Natural killer cell (primary cell): ENCODE measurements around the gene WLS. TPM values are rescaled to one million over a fixed set of nuclear protein-coding genes. Genes with fewer than 3 reads are reported as not detected.

Source experiments
- ATAC-seq, 3 donors: fragments of 150-1000 bp in 2 of 3; fragments of 200-7000 bp in 1 of 3; cut with Tn5 transposase; 1 replicate in 1 of 3; 2 replicates in 2 of 3; pipeline ENCODE4 v1.10.0; 2021; ENCODE audit warnings: mild to moderate bottlenecking in 2 of 3, moderate library complexity in 2 of 3
- DNase-seq, 2 donors: peaks; one replicate each; pipeline versions ENCODE4 v3.0.0 to v3.0.0-alpha.2; 2013 to 2021; ENCODE audit warnings: mixed read lengths in 1 of 2
- H3K27ac ChIP-seq: one replicate; pipeline ENCODE4 v1.5.1; 2013; ENCODE audit warnings: mild to moderate bottlenecking, low read length
- H3K27me3 ChIP-seq: one replicate; pipeline ENCODE4 v1.6.1; 2013; ENCODE audit warnings: low read length; ENCODE audit not compliant: control insufficient read depth, insufficient read depth
- H3K36me3 ChIP-seq: one replicate; pipeline ENCODE4 v1.6.1; 2013; ENCODE audit warnings: low read length; ENCODE audit not compliant: control insufficient read depth, insufficient read depth
- H3K4me1 ChIP-seq: one replicate; pipeline ENCODE4 v1.6.1; 2013; ENCODE audit warnings: low read length; ENCODE audit not compliant: control insufficient read depth, insufficient read depth
- H3K4me3 ChIP-seq: one replicate; pipeline ENCODE4 v1.5.1; 2013; ENCODE audit warnings: low read length
- H3K9me3 ChIP-seq: one replicate; pipeline ENCODE4 v1.6.1; 2013; ENCODE audit warnings: low read length; ENCODE audit not compliant: control insufficient read depth, insufficient read depth
- H3K27ac Mint-ChIP-seq, 2 donors: one replicate each; pipeline ENCODE4 v1.8.0; 2022; ENCODE audit warnings: mild to moderate bottlenecking in 2 of 2, mixed read lengths in 2 of 2, moderate library complexity in 1 of 2
- H3K27me3 Mint-ChIP-seq, 2 donors: one replicate each; pipeline ENCODE4 v1.8.0; 2022; ENCODE audit warnings: low read depth in 2 of 2, mixed read lengths in 2 of 2
- H3K36me3 Mint-ChIP-seq: one replicate; pipeline ENCODE4 v1.8.0; 2022; ENCODE audit warnings: mixed read lengths
- H3K4me1 Mint-ChIP-seq, 2 donors: one replicate each; pipeline ENCODE4 v1.8.0; 2022; ENCODE audit warnings: mixed read lengths in 2 of 2
- H3K4me3 Mint-ChIP-seq: one replicate; pipeline ENCODE4 v1.8.0; 2022; ENCODE audit warnings: mild to moderate bottlenecking, moderate library complexity, mixed read lengths
- H3K9me3 Mint-ChIP-seq, 2 donors: one replicate each; pipeline ENCODE4 v1.8.0; 2022; ENCODE audit warnings: mixed read lengths in 2 of 2
- WGBS: methylation state at CpG from one replicate; pipeline ENCODE4 v1.1.7; 2013; ENCODE audit warnings: missing lambda C conversion rate; ENCODE audit not compliant: insufficient coverage; 5-methylcytosine and 5-hydroxymethylcytosine counted together
- intact Hi-C: fragments of 100-400 bp; cut with micrococcal nuclease; formaldehyde crosslinking; loops from one replicate; pipeline ENCODE4 v1.14.2; 2022
- total RNA-seq, 4 donors: library from RNA; stranded (reverse); fragments of 120-200 nt in 1 of 4; gene quantifications; one replicate each; pipeline versions ENCODE4 v1.2.3 to v1.2.4, GENCODE V29; 2013 to 2022
- TF ChIP-seq, protein P1 (sequence below): fragments of 200-600 bp; IDR thresholded peaks from one replicate; pipeline ENCODE4 v1.8.0; 2022; ENCODE audit warnings: antibody characterized with exemption

WLS gene
- total RNA-seq = 1 to 10 TPM in 1 of 3 donors, under 1 TPM in 1, not detected in 1; 0.75 to 1.4 TPM
- 0.52 TPM for total RNA-seq (2013)

DNA sequence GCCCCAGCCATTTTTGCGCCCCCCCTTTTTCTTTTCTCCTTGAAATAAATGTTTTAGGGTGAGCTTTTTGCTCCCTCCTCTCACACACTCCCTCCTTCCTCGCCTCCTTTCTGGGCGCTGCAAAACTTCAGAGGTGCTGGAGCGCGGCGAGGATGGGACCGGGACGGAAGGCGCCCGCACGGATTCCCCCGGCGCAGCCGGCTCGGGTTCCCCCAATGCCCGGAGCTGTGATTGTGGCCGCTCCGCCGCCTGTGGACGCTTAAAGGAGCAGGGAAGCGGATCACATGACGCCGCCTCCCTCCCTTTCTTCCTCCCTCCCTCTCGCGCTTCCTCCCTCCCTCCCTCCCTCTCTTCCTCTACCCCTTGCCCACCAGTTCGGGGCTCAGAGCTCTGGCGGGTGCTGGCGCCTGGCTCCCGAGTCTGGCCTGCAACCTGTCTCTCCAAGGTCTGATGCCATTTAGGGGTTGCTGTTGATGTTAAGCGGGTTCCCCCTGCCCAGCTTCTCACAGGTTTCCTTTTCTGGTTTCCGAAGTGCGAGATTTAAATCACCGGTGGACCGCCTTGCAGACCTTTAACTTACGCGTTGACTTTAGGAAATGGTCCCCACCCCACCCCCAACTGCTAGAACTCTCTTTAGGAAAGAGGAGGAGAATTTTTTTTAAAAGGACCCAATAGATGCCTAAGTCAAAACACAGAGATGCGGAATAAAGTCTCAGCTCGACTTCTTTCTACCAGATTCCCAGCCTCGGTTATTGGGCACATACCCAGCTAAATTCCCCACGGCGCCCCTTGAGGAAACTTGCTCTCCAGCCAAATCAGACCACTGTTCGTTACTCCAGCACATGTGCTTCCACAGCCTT lies at the start of gene WLS:
Gene WLS (minus strand): TSS at position 235 of the 860 bp plus-strand sequence. CDS start 224 bp downstream, at position 11.
- peaks cover 12% of the 10 kb centered on the region for H3K4me1 ChIP-seq
- Mint-ChIP-seq H3K4me1 (peaks cover 0 to 10% of the 10 kb centered on the region in 2 donors), H3K27ac (no peak within 1 kb of the TSS), H3K9me3 (peaks cover 0 to 6% of the 10 kb centered on the region in 2 donors), H3K36me3 (peaks cover 8% of the 10 kb centered on the region), H3K27me3 (peaks cover 32 to 44% of the 10 kb centered on the region in 2 donors), H3K4me3 (no peak within 1 kb of the TSS)
- H3K27ac ChIP-seq = no peak within 1 kb of the TSS
- TF ChIP-seq, protein P1, sequence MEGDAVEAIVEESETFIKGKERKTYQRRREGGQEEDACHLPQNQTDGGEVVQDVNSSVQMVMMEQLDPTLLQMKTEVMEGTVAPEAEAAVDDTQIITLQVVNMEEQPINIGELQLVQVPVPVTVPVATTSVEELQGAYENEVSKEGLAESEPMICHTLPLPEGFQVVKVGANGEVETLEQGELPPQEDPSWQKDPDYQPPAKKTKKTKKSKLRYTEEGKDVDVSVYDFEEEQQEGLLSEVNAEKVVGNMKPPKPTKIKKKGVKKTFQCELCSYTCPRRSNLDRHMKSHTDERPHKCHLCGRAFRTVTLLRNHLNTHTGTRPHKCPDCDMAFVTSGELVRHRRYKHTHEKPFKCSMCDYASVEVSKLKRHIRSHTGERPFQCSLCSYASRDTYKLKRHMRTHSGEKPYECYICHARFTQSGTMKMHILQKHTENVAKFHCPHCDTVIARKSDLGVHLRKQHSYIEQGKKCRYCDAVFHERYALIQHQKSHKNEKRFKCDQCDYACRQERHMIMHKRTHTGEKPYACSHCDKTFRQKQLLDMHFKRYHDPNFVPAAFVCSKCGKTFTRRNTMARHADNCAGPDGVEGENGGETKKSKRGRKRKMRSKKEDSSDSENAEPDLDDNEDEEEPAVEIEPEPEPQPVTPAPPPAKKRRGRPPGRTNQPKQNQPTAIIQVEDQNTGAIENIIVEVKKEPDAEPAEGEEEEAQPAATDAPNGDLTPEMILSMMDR = no peak
- peaks cover 22% of the 10 kb centered on the region for H3K27me3 ChIP-seq
- H3K4me3 ChIP-seq = peak within 1 kb of the TSS; percentile 13
- no peaks in the 10 kb centered on the region for H3K36me3 ChIP-seq
- WGBS = 1% methylated on average over 41 of the region's 42 CpGs
- DNase-seq = no peak
- no peaks in the 10 kb centered on the region for H3K9me3 ChIP-seq
- intact Hi-C loops = no loop called here
- ATAC-seq = no peak

DNA sequence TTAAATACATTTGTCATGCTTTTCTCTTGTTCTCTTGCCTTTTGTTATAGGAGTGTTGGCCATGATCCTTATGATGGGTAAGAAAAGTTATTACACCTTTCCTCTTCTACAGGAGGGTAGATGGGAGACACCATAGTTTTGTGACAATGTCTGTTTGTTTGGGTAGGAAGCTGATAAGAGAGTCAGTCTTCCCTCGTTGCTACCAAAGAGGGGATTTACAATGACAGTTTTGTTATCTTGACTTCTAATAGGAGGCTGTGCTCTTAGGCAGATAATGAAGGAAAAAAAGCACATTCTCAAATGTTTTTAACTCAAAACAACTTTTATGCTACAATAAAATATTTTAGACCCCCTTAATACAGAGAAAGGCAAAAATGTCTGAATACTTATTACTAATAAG lies 48.0 kb upstream of the WLS start:
- H3K4me1 ChIP-seq = no peaks in the 10 kb centered on the region
- Mint-ChIP-seq H3K4me3 (no peak overlapping the region), H3K4me1 (no peaks in the 10 kb centered on the region), H3K36me3 (no peaks in the 10 kb centered on the region), H3K27me3 (no peaks in the 10 kb centered on the region), H3K9me3 (no peaks in the 10 kb centered on the region), H3K27ac (no peak overlapping the region)
- H3K27me3 ChIP-seq = no peaks in the 10 kb centered on the region
- DNase-seq (no peak), ATAC-seq (no peak)
- no peaks in the 10 kb centered on the region for H3K36me3 ChIP-seq
- no peaks in the 10 kb centered on the region for H3K9me3 ChIP-seq
- no peak overlapping the region for H3K27ac ChIP-seq
- WGBS = 50% methylated on average over 1 of the region's 1 CpG
- H3K4me3 ChIP-seq = no peak overlapping the region
- TF ChIP-seq, protein P1 = no peak
- intact Hi-C loops = no loop called here

DNA sequence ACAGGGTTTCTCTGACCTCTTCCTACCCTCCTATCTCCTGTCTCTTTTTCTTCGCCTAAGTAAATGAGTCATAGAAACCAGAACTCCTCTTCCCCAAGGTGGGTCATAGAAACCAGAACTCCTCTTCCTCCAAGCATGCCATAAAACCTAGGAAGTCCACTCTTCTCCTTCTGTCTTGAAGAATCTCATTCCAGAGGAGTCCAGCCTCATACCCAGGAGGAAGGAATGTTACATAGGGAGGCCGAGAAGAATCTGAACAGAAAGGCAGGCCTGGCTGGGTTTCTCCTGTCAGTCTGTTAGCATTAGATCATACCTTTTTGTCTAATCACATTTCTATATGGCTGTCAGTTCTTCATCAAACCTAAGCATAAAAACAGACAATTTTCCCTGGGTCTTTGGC lies 47.5 kb upstream of the WLS start:
- no peaks in the 10 kb centered on the region for H3K36me3 Mint-ChIP-seq
- Histone ChIP-seq H3K4me1 (no peaks in the 10 kb centered on the region), H3K9me3 (no peaks in the 10 kb centered on the region), H3K36me3 (no peaks in the 10 kb centered on the region), H3K27ac (no peak overlapping the region), H3K4me3 (no peak overlapping the region), H3K27me3 (no peaks in the 10 kb centered on the region)
- no peak overlapping the region for H3K4me3 Mint-ChIP-seq
- ATAC-seq (no peak), DNase-seq (no peak)
- TF ChIP-seq, protein P1 = no peak
- WGBS = 88% methylated on average over 2 of the region's 2 CpGs
- H3K27me3 Mint-ChIP-seq = no peaks in the 10 kb centered on the region
- no peaks in the 10 kb centered on the region for H3K9me3 Mint-ChIP-seq
- intact Hi-C loops = no loop called here
- no peak overlapping the region for H3K27ac Mint-ChIP-seq
- no peaks in the 10 kb centered on the region for H3K4me1 Mint-ChIP-seq
